ENCODE data around the gene BRINP2. TPM values are rescaled to one million over a fixed set of nuclear protein-coding genes. Genes with fewer than 3 reads are reported as not detected.
A peak's percentile ranks its signal among the peaks of the same experiment; 100 is the strongest.

Gene BRINP2
- total and polyA plus RNA-seq, 2 experiments from 2014 or later: 11.5 to 20.6 TPM

DNA sequence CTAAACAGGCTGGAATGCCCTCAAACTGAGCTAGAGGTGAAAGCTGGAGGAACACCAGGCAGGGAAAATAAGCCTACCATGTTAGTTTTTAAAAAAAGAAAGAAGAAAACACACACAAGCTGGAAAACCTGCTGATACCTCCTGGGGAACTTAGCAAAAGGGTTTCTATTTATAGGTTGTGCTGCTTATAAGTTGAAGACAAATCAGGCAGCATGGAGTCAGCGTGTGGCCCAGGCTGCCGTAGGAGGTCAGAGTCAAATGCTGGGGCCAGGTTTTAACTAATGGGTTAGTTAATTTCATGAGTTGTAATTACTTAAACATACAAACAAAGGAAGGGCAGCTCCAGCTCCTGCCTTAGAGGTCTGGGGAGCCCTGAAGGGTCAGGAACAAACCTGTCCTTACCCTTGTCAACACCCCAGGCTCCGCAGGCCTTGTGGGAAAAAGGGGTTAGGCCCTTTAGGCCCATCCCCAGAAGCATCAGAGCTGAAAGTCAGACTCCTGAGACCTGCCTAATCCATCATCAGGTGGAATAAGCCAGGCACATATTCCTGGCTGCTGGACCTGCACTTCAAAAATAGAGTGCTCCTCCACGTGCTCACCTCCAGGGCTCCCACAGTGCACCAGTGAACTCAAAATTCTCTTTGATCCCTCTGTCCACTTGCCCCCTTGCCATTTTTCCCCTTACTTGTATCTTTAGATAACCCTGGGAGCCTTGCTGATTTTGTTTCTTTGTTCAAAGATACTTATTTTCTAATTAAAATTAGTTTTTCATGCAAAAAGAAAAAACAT lies 59.7 kb downstream of the BRINP2 start:
- Histone ChIP-seq H3K36me3 (no peaks in the 10 kb centered on the region), H3K4me1 (ENCODE audit: low read depth) (peaks cover 17% of the 10 kb centered on the region), H3K27ac (peak overlapping the region; percentile 83), H3K9me3 (ENCODE audit: low read depth) (no peaks in the 10 kb centered on the region), H3K27me3 (no peaks in the 10 kb centered on the region), H3K4me3 (no peak overlapping the region)
- TF ChIP-seq, protein P1, sequence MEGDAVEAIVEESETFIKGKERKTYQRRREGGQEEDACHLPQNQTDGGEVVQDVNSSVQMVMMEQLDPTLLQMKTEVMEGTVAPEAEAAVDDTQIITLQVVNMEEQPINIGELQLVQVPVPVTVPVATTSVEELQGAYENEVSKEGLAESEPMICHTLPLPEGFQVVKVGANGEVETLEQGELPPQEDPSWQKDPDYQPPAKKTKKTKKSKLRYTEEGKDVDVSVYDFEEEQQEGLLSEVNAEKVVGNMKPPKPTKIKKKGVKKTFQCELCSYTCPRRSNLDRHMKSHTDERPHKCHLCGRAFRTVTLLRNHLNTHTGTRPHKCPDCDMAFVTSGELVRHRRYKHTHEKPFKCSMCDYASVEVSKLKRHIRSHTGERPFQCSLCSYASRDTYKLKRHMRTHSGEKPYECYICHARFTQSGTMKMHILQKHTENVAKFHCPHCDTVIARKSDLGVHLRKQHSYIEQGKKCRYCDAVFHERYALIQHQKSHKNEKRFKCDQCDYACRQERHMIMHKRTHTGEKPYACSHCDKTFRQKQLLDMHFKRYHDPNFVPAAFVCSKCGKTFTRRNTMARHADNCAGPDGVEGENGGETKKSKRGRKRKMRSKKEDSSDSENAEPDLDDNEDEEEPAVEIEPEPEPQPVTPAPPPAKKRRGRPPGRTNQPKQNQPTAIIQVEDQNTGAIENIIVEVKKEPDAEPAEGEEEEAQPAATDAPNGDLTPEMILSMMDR (IDR thresholded peaks at IDR 0.05; ENCODE audit: low read depth, low read length): no peak
- DNase-seq (ENCODE audit: low read depth in 1 of 2, low spot score in 1 of 2): peak in 1 of 2 donors; percentile 50

DNA sequence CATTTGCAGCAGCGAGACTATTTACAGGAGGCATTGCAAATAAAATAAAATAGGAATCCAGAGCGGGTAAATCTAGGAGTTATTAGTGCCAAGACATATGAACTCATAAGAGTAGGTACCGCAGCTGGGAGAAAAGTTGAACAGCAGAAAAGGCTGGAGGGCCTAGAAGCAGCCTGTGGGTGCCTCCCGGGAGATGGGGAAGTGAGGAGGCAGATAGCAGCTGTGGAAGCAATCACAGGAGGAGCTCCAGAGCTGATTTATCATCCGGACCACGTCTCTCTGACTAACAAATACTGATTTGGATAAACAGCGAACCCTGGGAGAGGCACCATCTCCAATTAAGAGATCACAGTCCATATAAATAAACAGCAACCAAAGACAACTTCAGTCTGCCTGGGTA lies 64.6 kb downstream of the BRINP2 start:
- no peak for DNase-seq (ENCODE audit: low read depth in 1 of 2, low spot score in 1 of 2)
- Histone ChIP-seq H3K4me1 (ENCODE audit: low read depth) (peaks cover 13% of the 10 kb centered on the region), H3K27me3 (no peaks in the 10 kb centered on the region), H3K36me3 (no peaks in the 10 kb centered on the region), H3K4me3 (no peak overlapping the region), H3K27ac (no peak overlapping the region), H3K9me3 (ENCODE audit: low read depth) (no peaks in the 10 kb centered on the region)
- TF ChIP-seq, protein P1 (IDR thresholded peaks at IDR 0.05; ENCODE audit: low read depth, low read length): no peak

DNA sequence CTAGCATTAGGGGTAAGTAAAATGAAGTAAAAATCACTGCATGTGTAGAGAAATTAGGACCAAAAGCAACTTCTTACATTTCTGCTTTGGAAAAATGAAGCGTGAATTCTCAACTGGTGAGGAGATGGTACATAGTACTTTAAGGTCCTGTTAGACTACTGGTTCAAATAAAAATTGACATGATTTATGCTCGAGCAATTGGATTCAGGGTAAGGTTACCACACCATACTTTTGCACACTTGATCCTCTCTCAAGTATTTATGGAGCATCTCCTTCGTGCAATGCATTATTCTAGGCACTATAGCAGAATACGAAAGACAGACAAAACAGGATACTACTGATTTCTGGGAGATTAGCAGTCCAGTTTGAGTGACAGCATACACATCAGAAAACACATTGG lies 66.2 kb downstream of the BRINP2 start:
- TF ChIP-seq, protein P1 (IDR thresholded peaks at IDR 0.05; ENCODE audit: low read depth, low read length): no peak
- DNase-seq (ENCODE audit: low read depth in 1 of 2, low spot score in 1 of 2): no peak
- Histone ChIP-seq H3K4me3 (no peak overlapping the region), H3K36me3 (no peaks in the 10 kb centered on the region), H3K4me1 (ENCODE audit: low read depth) (peaks cover 4% of the 10 kb centered on the region), H3K9me3 (ENCODE audit: low read depth) (no peaks in the 10 kb centered on the region), H3K27ac (no peak overlapping the region), H3K27me3 (no peaks in the 10 kb centered on the region)

DNA sequence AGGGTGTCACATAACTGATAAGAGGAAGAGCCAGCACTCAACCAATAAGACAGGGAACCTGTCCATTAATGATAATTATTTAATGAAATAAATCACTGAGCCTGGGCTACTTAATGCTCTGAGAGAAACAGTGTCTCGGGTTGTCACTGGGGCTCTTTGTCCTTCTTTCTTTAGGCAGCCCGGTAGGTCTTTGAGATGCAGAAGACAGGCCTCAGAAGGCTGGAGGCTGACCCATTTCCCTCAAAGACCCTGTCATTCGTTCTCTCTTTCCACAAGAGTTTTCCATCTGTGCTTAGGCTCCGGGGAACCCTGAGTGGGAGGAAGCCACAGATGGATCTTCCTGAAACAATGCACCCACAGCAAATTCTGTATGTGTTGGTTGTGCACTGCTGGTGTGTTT lies 68.2 kb downstream of the BRINP2 start:
- Histone ChIP-seq H3K9me3 (ENCODE audit: low read depth) (no peaks in the 10 kb centered on the region), H3K36me3 (no peaks in the 10 kb centered on the region), H3K4me1 (ENCODE audit: low read depth) (no peaks in the 10 kb centered on the region), H3K27me3 (no peaks in the 10 kb centered on the region), H3K4me3 (no peak overlapping the region), H3K27ac (no peak overlapping the region)
- TF ChIP-seq, protein P1 (IDR thresholded peaks at IDR 0.05; ENCODE audit: low read depth, low read length): no peak
- DNase-seq (ENCODE audit: low read depth in 1 of 2, low spot score in 1 of 2): no peak

DNA sequence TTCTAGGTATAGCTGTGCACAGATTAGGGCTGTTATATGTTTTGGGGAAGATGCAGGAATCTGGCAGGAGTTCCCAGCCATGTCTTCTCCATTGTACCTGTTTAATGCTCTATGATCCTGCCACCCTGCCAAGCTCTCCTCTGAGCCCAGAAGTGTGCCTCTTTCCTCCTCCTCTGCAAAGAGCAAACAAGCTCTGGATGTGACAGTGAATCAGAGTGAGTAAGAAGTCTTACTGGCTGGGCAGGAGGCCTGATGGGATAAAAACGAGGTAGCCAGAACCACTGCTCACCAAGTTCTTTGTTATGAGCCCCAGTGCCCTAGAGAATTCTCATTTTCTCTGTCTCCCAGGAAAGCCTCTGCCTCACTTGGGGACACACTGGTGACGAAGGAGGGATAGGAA lies 69.0 kb downstream of the BRINP2 start:
- TF ChIP-seq, protein P1 (IDR thresholded peaks at IDR 0.05; ENCODE audit: low read depth, low read length): no peak
- Histone ChIP-seq H3K4me1 (ENCODE audit: low read depth) (no peaks in the 10 kb centered on the region), H3K4me3 (no peak overlapping the region), H3K27ac (no peak overlapping the region), H3K27me3 (no peaks in the 10 kb centered on the region), H3K36me3 (no peaks in the 10 kb centered on the region), H3K9me3 (ENCODE audit: low read depth) (no peaks in the 10 kb centered on the region)
- DNase-seq (ENCODE audit: low read depth in 1 of 2, low spot score in 1 of 2): no peak
